GM18505 (cell line): Measurements from ENCODE around the gene ANLN.
"Not testable (repeated sequence)": the region's sequence is repeated elsewhere in the genome, so short reads cannot be mapped to it uniquely, and the experiment has no call there.

Source experiments
- ATAC-seq: cut with Tn5 transposase; IDR thresholded peaks from one replicate; pipeline ENCODE4 v1.9.1; 2021; ENCODE audit not compliant: unreplicated experiment
- POLR2A ChIP-seq: IDR thresholded peaks from 4 replicates; pipeline ENCODE4 v1.6.1; 2011; ENCODE audit warnings: borderline replicate concordance; ENCODE audit not compliant: insufficient read depth, insufficient read length; ENCODE audit errors: extremely low read depth

Gene ANLN

GRCh38 chr7:36366005-36366717 is 23.5 kb upstream of the ANLN start:
- no peak for ATAC-seq
- no peak for TF ChIP-seq POLR2A

DNA sequence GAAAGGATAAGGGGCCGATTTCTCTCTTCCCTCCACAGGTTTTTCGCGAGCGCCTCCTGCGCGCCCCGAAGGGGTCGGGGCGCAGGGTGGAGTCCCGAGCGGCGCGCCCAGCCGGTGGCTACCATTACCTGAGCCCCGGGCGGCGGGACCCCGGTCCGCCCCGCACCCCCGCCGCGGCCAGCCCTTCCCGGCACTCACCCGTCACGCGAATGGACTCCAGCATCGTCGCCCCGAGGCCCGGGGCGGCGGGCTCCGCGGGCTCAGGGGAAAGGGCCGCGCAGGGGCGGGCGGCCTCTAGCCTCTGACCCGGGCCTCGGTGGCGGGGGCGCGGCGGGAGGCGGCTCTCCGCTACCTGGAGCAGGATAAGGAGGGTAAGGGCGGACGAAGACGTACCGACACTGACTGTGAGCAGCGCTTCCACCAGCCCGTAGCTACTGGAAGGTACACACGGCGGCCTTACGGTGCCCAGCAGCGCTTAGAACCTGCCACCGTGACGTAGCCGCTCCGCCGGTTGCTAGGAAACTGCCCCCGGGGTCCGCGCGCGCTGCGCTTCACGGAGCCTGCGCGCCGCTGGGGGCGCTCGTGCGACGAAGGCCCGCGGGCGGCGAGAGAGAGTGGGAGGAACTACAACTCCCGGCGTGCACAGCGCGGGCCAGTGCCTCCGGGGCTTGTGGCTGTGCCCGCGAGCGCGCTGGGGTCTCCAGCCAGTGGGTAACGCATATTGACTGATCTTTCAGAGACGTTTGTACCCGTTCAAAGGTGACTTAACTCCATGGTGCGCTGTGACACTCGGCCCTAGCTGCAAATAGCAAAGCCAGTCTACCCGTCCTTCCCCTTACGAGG is 22.7 kb upstream of the ANLN start:
- peak; percentile 99 for ATAC-seq
- TF ChIP-seq POLR2A: no peak

DNA sequence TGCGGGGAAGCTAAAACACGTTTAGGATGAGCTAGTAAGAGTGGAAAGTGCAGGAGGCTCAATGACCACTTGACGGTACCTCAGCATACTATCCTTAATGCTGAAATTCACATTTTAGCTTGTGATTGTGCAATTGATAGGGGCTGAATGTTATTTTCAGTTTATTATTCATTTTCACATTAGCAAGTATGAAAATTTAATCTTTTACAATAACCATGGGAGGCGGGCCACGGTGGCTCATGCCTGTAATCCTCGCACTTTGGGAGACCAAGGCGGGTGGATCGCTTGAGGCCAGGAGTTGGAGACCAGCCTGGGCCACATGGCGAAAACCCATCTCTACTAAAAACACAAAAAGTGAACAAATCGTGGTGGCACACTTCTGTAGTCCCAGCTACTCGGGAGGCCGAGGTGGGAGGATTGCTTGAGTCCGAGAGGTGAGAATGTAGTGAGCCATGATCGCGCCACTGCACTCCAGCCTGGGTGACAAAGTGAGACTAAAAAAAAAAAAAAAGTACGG is 22.0 kb upstream of the ANLN start:
- no peak for TF ChIP-seq POLR2A
- ATAC-seq: peak; percentile 35

GRCh38 chr7:36368496-36368895 is 21.2 kb upstream of the ANLN start:
- ATAC-seq: no peak
- no peak for TF ChIP-seq POLR2A

DNA sequence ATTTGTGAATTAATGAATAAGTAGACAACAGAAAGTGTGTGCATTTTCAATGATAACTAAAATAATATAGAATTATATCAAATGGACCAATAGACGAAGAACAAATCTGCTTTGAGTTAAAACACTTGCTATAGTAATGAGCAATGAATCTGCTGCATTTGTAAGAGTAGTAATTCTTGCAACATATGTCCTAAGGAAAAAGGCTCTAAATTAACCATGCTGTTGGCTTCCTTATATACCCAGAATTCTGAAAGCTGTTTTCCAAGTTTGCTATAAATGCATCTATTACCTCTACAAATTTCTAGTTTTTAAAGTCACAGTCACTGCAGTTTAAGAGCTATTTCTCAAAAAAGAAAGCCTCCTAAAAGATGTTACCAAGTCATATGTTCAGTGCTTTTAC is 20.5 kb upstream of the ANLN start:
- ATAC-seq: no peak
- no peak for TF ChIP-seq POLR2A

- TF ChIP-seq POLR2A: no peak
These were observed 19.6 kb upstream of the ANLN start for GRCh38 chr7:36370046-36370445.

GRCh38 chr7:36372156-36372555 is 17.5 kb upstream of the ANLN start:
- ATAC-seq: no peak
- TF ChIP-seq POLR2A: no peak

More at GRCh38 chr7:36370046-36370445, 19.6 kb upstream of the ANLN start:
- ATAC-seq: no peak

GRCh38 chr7:36378555-36378954 is 11.1 kb upstream of the ANLN start:
- ATAC-seq: not testable (repeated sequence)

DNA sequence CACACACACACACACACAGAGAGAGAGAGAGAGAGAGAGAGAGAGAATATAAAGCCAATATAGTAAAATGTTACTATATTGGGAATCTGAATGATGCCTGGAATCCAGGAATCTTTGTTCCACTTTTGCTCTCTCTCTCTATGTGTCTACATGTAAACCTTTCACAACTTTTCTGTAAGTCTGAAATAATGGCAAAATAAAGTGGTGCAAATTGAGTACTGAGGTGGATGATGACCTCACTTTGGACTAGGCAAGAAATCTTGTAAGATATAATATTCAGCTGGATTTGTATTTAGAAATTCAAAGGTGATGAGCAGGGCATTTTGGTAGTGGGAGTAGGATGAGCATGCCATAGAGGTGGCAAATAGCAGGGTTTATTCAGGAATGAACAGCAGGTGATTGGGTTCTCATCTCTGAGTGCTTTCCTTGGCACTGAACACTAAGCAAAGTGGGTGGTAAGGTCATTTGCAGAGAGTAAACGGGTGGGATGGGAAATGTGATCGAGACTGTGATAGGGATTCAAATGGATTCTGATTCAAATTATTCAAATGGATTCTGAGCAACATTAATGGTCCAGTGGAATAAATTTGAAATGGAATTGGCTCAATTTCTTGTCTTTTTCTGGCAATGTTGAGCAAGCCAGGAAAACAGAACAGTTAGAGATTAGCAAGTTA is 9.7 kb upstream of the ANLN start:
- TF ChIP-seq POLR2A: no peak
- no peak for ATAC-seq

DNA sequence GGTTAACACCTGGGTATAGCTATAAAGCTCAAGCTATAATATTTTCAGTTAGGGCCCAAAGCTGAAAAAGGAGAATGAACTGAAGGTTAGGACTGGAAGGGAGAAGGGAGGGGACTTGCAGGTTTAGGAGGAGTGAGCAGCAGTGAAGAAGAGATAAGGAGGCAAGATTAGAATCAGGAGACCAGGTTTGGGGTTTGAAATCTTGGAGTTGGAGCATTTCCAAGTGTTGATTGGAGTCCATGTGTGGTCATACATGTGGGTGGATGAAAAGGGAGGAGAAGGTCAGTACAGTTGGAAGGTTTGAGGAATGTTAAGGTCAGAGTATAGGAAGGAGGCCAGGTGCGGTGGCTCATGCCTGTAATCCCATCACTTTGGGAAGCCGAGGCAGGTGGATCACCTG is 8.6 kb upstream of the ANLN start:
- TF ChIP-seq POLR2A: no peak
- no peak for ATAC-seq

DNA sequence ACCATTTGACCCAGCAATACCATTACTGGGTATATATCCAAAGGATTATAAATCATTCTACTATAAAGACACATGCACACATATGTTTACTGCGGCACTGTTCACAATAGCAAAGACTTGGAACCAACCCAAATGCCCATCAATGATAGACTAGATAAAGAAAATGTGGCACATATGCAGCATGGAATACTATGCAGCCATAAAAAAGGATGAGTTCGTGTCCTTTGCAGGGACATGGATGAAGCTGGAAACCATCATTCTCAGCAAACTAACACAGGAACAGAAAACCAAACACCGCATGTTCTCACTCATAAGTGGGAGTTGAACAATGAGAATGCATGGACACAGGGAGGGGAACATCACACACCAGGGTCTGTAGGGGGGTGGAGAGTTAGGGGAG is 6.4 kb upstream of the ANLN start:
- ATAC-seq: not testable (repeated sequence)

- ATAC-seq: not testable (repeated sequence)
These were observed 4.0 kb upstream of the ANLN start for GRCh38 chr7:36385646-36386045.

GRCh38 chr7:36387435-36388231 is 2.0 kb upstream of the ANLN start:
- no peak for ATAC-seq
- TF ChIP-seq POLR2A: no peak
